ENCODE data around the gene PC.

GRCh38 chr11:66907751-66908630 is 50.2 kb downstream of the PC start:
- TF ChIP-seq SUZ12 (IDR thresholded peaks at IDR 0.05; ENCODE audit: extremely low read depth, insufficient read depth, insufficient read length) = no peak
- TF ChIP-seq ZNF274 (IDR thresholded peaks at IDR 0.05; ENCODE audit: low read depth, low read length) = no peak
- TF ChIP-seq YY1 (IDR thresholded peaks at IDR 0.05; ENCODE audit: insufficient read depth, insufficient read length) = no peak
